ENCODE measurements around the gene KRTAP1-3.
"Not testable (repeated sequence)": the region's sequence is repeated elsewhere in the genome, so short reads cannot be mapped to it uniquely, and the experiment has no call there.

The KRTAP1-3 gene

GRCh38 chr17:41009301-41009760, 25.3 kb downstream of the KRTAP1-3 start:
- DNase-seq, result no peak

GRCh38 chr17:41008811-41009210, 25.9 kb downstream of the KRTAP1-3 start, which contains the start of gene KRTAP3-1:
Gene KRTAP3-1 (minus strand): TSS chr17:41009128. CDS start chr17:41009074, 54 bp downstream.
- DNase-seq, result peak; percentile 85

GRCh38 chr17:41004397-41004796, 30.3 kb downstream of the KRTAP1-3 start:
- peak; percentile 82 for DNase-seq

- DNase-seq, result no peak
Observed at GRCh38 chr17:41003926-41004325, 30.7 kb downstream of the KRTAP1-3 start.

GRCh38 chr17:41002814-41003213, 31.9 kb downstream of the KRTAP1-3 start:
- DNase-seq, result no peak

- no peak for DNase-seq
Observed at GRCh38 chr17:41001795-41002194, 32.9 kb downstream of the KRTAP1-3 start.

- not testable (repeated sequence) for DNase-seq
Observed at GRCh38 chr17:40999563-40999962, 35.1 kb downstream of the KRTAP1-3 start, which contains the start of gene KRTAP3-2. Gene KRTAP3-2 (minus strand): TSS chr17:40999906. CDS start chr17:40999853, 53 bp downstream.

GRCh38 chr17:40997361-40997760, 37.3 kb downstream of the KRTAP1-3 start:
- DNase-seq, result no peak

GRCh38 chr17:40996829-40997228, 37.8 kb downstream of the KRTAP1-3 start:
- no peak for DNase-seq

GRCh38 chr17:40995116-40995515, 39.6 kb downstream of the KRTAP1-3 start:
- DNase-seq, result no peak

GRCh38 chr17:40993839-40994238, 40.8 kb downstream of the KRTAP1-3 start, which contains the start of gene KRTAP3-3:
Gene KRTAP3-3 (minus strand): TSS chr17:40994164. CDS start chr17:40994097, 67 bp downstream.
- DNase-seq, result no peak

- DNase-seq, result no peak
Observed at GRCh38 chr17:40993084-40993483, 41.6 kb downstream of the KRTAP1-3 start.

GRCh38 chr17:40992666-40993065, 42.0 kb downstream of the KRTAP1-3 start:
- DNase-seq, result no peak

- no peak for DNase-seq
Observed at GRCh38 chr17:40986920-40987319, 47.8 kb downstream of the KRTAP1-3 start.

- no peak for DNase-seq
Observed at GRCh38 chr17:40984226-40984625, 50.4 kb downstream of the KRTAP1-3 start, which contains the start of gene KRT40. Gene KRT40 (minus strand): TSS chr17:40984326. CDS start chr17:40984273, 53 bp downstream.

Measured in NCI-H2029 (cell line).